ENCODE data around the gene FXYD4.
"Not testable (repeated sequence)": the region's sequence is repeated elsewhere in the genome, so short reads cannot be mapped to it uniquely, and the experiment has no call there.

Gene FXYD4

GRCh38 chr10:43374194-43374593, 2.8 kb downstream of the FXYD4 start:
- in situ Hi-C loops (cut with HindIII; ENCODE audit: low sequenced_read_pairs), result no loop called here

DNA sequence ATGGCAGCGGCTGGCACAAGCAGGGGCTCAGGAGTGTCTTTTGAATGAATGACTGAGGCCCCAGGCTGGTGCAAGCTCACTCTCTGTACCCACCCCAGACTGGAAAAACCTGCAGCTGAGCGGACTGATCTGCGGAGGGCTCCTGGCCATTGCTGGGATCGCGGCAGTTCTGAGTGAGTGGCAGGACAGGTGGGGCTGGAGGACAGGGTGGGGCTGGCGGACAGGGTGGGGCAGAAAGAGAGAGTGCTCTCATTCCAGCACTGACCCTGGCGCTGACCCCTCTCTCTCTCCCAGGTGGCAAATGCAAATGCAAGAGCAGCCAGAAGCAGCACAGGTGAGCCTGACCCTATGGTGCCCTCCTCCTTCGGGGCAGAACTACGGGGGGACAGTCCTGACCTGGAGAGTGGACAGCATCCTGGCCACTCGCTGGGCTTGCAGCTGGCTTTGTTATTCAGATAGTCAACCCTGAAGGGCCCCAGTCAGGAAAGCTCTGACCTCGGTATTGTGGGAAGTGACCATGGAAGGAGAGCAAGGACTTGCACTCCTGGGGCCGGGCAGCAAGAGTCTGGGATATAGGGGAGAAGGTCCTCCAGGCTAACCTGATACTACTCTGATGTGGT, 4.1 kb downstream of the FXYD4 start:
- in situ Hi-C loops (cut with HindIII; ENCODE audit: low sequenced_read_pairs), result no loop called here

- in situ Hi-C loops (cut with HindIII; ENCODE audit: low sequenced_read_pairs), result no loop called here
Measured at GRCh38 chr10:43376046-43376635, 4.7 kb downstream of the FXYD4 start.

GRCh38 chr10:43376828-43377423, 5.5 kb downstream of the FXYD4 start:
- in situ Hi-C loops (cut with HindIII; ENCODE audit: low sequenced_read_pairs), result no loop called here

DNA sequence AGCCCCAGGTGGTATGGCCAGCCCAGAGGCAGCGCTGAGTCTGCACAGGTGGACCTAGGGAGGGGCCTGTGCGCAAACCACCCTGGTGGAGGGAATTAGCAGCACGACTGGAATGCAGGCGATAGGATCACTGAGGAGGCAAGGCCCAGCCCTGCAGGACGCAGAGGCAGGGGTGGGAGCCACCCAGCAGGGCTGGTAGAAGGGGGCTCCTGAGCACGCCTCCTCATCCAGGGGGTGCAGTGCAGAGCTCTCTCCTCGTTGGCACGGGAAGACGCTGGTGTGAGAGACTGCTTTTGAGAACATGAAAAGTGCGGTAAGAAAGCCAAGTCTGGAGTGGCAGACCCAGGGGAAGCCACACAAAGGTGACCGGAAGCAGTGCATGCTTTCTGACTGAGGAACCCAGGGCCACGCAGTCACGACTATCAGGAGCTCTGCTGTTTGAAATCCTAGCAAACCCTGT, 6.0 kb downstream of the FXYD4 start:
- in situ Hi-C loops (cut with HindIII; ENCODE audit: low sequenced_read_pairs), result no loop called here

- in situ Hi-C loops (cut with HindIII; ENCODE audit: low sequenced_read_pairs), result no loop called here
Measured at GRCh38 chr10:43380610-43381222, 9.3 kb downstream of the FXYD4 start.

- in situ Hi-C loops (cut with HindIII; ENCODE audit: low sequenced_read_pairs), result no loop called here
Measured at GRCh38 chr10:43383204-43383971, 12.0 kb downstream of the FXYD4 start.

- in situ Hi-C loops (cut with HindIII; ENCODE audit: low sequenced_read_pairs), result no loop called here
Measured at GRCh38 chr10:43384252-43385221, 13.1 kb downstream of the FXYD4 start.

- in situ Hi-C loops (cut with HindIII; ENCODE audit: low sequenced_read_pairs), result no loop called here
Measured at GRCh38 chr10:43385412-43386004, 14.1 kb downstream of the FXYD4 start.

DNA sequence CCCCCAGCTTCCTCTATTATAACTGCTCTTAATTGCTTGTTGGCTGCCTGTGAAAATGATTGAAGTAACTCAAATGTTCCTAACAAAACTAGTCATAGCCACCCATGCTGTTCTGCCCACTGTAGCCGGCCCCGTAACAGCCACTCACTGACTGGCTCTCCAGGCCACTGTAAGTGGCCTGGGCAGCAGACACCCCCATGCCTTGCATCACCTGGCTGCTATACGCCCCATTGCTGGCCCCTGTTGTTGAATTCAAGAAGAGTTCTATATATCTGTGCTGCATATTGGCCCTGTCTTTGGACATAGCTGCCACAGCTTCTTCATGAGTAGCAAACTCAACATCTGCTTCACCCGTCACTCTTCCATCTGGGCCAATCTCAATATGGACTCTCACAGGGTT, 15.1 kb downstream of the FXYD4 start:
- in situ Hi-C loops (cut with HindIII; ENCODE audit: low sequenced_read_pairs), result no loop called here

DNA sequence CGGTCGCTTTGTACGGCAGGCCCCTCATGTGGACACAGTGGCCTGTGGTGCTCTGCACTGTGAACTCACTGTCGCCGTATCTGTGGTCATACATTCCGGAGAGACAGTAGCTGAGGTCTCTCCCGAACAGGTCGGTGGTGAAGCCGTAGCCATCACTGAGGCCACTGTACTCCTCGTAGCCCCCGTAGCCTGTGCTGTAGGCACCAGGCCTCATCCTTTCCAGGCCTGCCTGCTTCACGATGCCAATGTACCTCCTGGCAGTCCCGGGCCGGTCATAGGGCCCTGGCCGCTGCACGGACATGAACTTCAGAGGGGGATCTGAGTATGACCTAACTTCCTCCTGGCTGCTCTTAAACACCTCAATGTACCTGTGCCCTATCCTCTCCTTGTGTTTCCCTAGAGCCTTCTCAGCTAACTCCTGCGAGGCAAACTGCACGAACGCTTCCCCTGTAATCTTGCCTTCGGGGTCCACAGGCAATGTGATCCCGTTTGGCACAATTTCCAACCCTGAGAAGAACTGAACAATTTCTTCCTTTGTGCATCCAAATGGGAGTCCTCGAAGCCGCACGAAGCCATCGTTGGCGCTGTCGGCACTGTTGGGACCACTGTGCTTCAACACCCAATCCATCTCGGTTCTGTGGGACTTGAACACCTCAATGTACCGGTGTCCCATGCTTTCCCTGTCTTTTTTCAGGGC, 15.7 kb downstream of the FXYD4 start:
- in situ Hi-C loops (cut with HindIII; ENCODE audit: low sequenced_read_pairs), result no loop called here

DNA sequence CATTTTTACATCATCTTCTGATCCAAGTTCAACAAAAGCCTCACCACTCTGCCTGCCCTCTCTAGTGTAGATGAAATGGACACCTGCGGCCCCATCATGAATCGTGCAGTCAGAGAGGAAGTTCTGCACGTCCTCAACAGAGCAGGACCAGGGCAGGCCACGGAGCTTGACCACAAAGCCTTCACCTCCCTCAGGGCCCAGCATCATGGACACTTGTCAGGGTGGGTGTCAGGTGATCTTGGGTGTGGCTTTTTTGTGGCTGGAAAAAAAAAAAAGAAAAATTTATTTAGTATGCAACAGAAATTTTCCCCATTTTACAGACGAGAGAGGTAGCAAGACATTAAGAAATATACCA, 16.2 kb downstream of the FXYD4 start:
- in situ Hi-C loops (cut with HindIII; ENCODE audit: low sequenced_read_pairs), result no loop called here

DNA sequence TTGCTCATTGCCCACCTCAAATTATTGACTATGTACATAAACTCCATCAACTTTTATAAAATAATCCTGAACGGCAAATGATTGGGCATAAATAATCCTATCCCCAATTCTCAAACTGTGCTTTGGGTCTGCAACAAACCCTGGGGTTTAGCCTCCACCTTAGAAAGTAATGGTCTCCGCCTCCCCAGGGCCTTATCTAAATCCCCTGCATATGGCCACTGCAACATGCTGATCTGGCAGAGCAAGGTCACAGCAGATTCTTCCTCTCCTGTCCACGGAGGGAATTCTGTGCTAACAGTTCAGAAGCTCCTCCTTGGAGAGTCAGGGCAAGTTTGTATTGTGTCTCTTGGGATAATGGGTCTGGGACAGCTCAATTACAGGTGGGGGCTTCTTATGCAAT, 18.4 kb downstream of the FXYD4 start:
- in situ Hi-C loops (cut with HindIII; ENCODE audit: low sequenced_read_pairs), result no loop called here

GRCh38 chr10:43390333-43390732, 18.9 kb downstream of the FXYD4 start:
- in situ Hi-C loops (cut with HindIII; ENCODE audit: low sequenced_read_pairs), result no loop called here

GRCh38 chr10:43390759-43391158, 19.3 kb downstream of the FXYD4 start:
- in situ Hi-C loops (cut with HindIII; ENCODE audit: low sequenced_read_pairs), result no loop called here

- in situ Hi-C loops (cut with HindIII; ENCODE audit: low sequenced_read_pairs), result no loop called here
Measured at GRCh38 chr10:43391496-43391895, 20.1 kb downstream of the FXYD4 start.

- in situ Hi-C loops (cut with HindIII; ENCODE audit: low sequenced_read_pairs), result no loop called here
Measured at GRCh38 chr10:43392748-43393147, 21.3 kb downstream of the FXYD4 start.

DNA sequence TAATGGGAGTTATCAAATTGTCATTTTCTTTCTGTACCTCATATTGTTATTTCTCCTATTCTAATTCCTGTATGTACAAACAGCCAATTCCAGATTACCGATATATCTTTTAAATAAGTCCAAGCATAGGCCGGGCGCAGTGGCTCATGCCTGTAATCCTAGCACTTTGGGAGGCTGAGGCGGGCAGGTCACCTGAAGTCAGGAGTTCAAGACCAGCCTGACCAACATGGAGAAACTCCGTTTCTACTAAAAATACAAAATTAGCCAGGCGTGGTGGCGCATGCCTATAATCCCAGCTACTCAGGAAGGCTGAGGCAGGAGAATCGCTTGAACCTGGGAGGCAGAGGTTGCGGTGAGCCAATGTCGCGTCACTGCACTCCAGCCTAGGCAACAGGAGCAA, 21.8 kb downstream of the FXYD4 start:
- in situ Hi-C loops (cut with HindIII; ENCODE audit: low sequenced_read_pairs), result not testable (repeated sequence)

GRCh38 chr10:43393606-43394360, 22.3 kb downstream of the FXYD4 start:
- in situ Hi-C loops (cut with HindIII; ENCODE audit: low sequenced_read_pairs), result no loop called here

All from endothelial cell of hepatic sinusoid (primary cell).